Thyroid gland (tissue), 4 donors: ENCODE measurements around the gene PTPDC1. TPM values are rescaled to one million over a fixed set of nuclear protein-coding genes. Genes with fewer than 3 reads are reported as not detected.
"Not testable (repeated sequence)": the region's sequence is repeated elsewhere in the genome, so short reads cannot be mapped to it uniquely, and the experiment has no call there.

Experiments
- DNase-seq, 2 donors: peaks; one replicate each; pipeline ENCODE4 v3.0.0-alpha.2; 2019
- H3K27ac ChIP-seq, 3 donors: fragments of 200-600 bp; sonication (generic); 1 replicate in 2 of 3; 2 replicates in 1 of 3; pipeline ENCODE4 v1.5.1; 2016 to 2019; ENCODE audit warnings: mild to moderate bottlenecking in 1 of 3, moderate library complexity in 1 of 3
- H3K27me3 ChIP-seq: fragments of 200-600 bp; sonication (generic); one replicate; pipeline ENCODE4 v1.5.1; 2019
- H3K36me3 ChIP-seq, 2 donors: fragments of 200-600 bp; sonication (generic); one replicate each; pipeline ENCODE4 v1.5.1; 2016 to 2019
- H3K4me1 ChIP-seq, 2 donors: fragments of 200-600 bp; sonication (generic); one replicate each; pipeline ENCODE4 v1.5.1; 2017 to 2019
- H3K4me3 ChIP-seq, 3 donors: fragments of 200-600 bp; sonication (generic); replicated peaks in 1 of 3; 1 replicate in 2 of 3; 2 replicates in 1 of 3; pipeline ENCODE4 v1.5.1; 2016; ENCODE audit warnings: mild to moderate bottlenecking in 1 of 3
- H3K9me3 ChIP-seq: fragments of 200-600 bp; sonication (generic); one replicate; pipeline ENCODE4 v1.5.1; 2017
- POLR2A ChIP-seq, 2 donors: fragments of 450-650 bp; IDR thresholded peaks; one replicate each; pipeline ENCODE4 v1.6.1; 2017; ENCODE audit warnings: antibody characterized with exemption in 2 of 2, mild to moderate bottlenecking in 2 of 2, moderate library complexity in 1 of 2
- WGBS, 2 donors: methylation state at CpG; one replicate each; pipeline ENCODE4 v1.1.5; 2017; 5-methylcytosine and 5-hydroxymethylcytosine counted together
- intact Hi-C: fragments of 100-400 bp; cut with DNase I; formaldehyde crosslinking; loops from one replicate; pipeline ENCODE4 v1.15.1; 2023
- total RNA-seq, 4 donors: library from RNA; depleted of rRNA; stranded (reverse); fragments of >200 nt; gene quantifications; one replicate each; pipeline ENCODE4 v1.2.3, GENCODE V29; 2016
- TF ChIP-seq, protein P1 (sequence below), 6 experiments: fragments of 200-600 bp in 3 of 6; fragments of 450-650 bp in 3 of 6; sonication (generic) in 3 of 6; IDR thresholded peaks; one replicate each; pipeline ENCODE4 v1.5.1; 2016 to 2019; ENCODE audit warnings: antibody characterized with exemption in 6 of 6, mild to moderate bottlenecking in 2 of 6, inconsistent platforms in 1 of 6, moderate library complexity in 1 of 6

The PTPDC1 gene
- total RNA-seq, 4 donors from 2014 or later = 7.5 to 25.2 (median 10.8) TPM

DNA sequence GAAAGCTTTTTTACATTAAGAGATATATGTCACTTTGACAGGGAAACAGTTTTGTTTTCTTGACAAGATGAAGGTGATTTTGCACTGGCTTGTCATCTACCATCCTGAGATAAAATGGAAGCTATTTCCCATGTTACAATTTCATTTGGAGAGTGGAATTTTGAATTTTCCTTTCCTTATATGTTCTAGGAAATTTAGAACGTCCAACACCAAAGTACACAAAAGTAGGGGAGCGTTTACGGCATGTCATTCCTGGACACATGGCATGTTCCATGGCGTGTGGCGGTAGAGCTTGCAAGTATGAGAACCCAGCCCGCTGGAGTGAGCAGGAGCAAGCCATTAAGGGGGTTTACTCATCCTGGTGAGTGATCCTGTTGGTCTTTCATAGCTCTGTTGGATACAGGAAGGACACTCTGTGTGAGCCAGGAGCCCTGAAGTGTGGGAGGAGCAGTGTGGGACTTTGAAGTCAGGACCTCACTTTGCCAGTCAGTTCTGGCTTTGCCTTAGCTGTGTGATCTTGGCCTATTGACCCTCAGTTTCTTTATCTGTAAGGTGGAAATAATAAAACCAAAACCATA, 887 bp downstream of the PTPDC1 start:
- WGBS, 2 donors = 90% methylated on average over 6 of the region's 6 CpGs
- Histone ChIP-seq H3K36me3 (no peaks in the 10 kb centered on the region), H3K9me3 (no peaks in the 10 kb centered on the region), H3K4me1 (peaks cover 37 to 43% of the 10 kb centered on the region in 2 donors), H3K27ac (no peak overlapping the region), H3K4me3 (no peak overlapping the region), H3K27me3 (no peaks in the 10 kb centered on the region)
- DNase-seq = peak; percentile 28 to 29
- TF ChIP-seq, protein P1, sequence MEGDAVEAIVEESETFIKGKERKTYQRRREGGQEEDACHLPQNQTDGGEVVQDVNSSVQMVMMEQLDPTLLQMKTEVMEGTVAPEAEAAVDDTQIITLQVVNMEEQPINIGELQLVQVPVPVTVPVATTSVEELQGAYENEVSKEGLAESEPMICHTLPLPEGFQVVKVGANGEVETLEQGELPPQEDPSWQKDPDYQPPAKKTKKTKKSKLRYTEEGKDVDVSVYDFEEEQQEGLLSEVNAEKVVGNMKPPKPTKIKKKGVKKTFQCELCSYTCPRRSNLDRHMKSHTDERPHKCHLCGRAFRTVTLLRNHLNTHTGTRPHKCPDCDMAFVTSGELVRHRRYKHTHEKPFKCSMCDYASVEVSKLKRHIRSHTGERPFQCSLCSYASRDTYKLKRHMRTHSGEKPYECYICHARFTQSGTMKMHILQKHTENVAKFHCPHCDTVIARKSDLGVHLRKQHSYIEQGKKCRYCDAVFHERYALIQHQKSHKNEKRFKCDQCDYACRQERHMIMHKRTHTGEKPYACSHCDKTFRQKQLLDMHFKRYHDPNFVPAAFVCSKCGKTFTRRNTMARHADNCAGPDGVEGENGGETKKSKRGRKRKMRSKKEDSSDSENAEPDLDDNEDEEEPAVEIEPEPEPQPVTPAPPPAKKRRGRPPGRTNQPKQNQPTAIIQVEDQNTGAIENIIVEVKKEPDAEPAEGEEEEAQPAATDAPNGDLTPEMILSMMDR (IDR thresholded peaks at IDR 0.05) = no peak
- TF ChIP-seq POLR2A (IDR thresholded peaks at IDR 0.05) = no peak
- intact Hi-C loops = no loop called here

DNA sequence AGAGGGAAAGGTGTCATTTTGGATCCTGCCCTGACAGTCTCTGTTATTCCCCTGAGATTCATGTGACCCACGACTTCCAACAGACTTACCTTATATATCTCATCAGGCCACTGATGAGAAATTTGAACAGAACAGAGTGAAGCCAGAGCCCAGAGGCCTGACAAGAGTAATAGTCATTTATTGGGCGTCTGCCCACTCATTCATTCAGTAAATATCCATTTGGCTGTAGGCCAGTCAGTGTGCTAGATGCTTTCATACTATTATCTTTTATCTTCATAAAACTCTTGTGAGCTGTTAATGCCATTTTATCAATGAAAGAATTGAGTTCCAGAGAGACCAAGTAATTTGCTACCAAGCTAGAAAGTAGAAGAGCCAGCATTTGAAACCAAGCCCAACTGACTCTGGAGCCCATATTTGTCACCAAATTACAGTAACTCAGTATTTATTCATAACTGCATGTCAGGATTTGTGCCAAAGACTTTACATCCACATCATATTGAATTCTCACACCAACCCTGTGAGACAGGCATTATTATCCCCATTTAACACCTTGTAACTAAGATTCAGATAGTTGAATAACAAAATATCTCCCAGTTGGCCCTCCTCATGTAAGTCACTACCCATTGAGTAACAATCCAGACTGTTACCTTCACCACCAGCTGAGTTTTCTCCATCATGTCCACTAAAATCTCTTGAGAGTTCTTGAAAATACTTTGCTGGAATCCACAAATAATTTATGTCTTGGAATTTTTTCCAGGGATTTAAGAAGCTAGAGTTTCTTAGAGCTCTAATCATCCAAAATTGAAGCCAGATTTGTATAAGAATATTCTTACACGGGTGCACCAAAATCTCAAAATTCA, 2.5 kb downstream of the PTPDC1 start:
- intact Hi-C loops = no loop called here
- H3K27me3 ChIP-seq = no peaks in the 10 kb centered on the region
- H3K36me3 ChIP-seq = no peaks in the 10 kb centered on the region
- H3K4me3 ChIP-seq = no peak overlapping the region
- H3K4me1 ChIP-seq = peaks cover 26 to 30% of the 10 kb centered on the region in 2 donors
- no peaks in the 10 kb centered on the region for H3K9me3 ChIP-seq
- no peak overlapping the region for H3K27ac ChIP-seq
- no peak for TF ChIP-seq POLR2A (IDR thresholded peaks at IDR 0.05)
- TF ChIP-seq, protein P1 (IDR thresholded peaks at IDR 0.05) = no peak
- no peak for DNase-seq
- WGBS, 2 donors = 65 to 72% methylated on average over 3 of the region's 3 CpGs

- H3K4me3 ChIP-seq, intact Hi-C loops, H3K4me1 ChIP-seq, DNase-seq, H3K27ac ChIP-seq, H3K27me3 ChIP-seq, H3K36me3 ChIP-seq, H3K9me3 ChIP-seq: not testable (repeated sequence)
- 88 to 96% methylated on average over 21 to 23 of the region's 33 CpGs for WGBS, 2 donors
These were observed 10.2 kb downstream of the PTPDC1 start for GRCh38 chr9:94094219-94095145.

- 92 to 96% methylated on average over 9 of the region's 9 CpGs for WGBS, 2 donors
- H3K27me3 ChIP-seq = no peaks in the 10 kb centered on the region
- no peaks in the 10 kb centered on the region for H3K36me3 ChIP-seq
- TF ChIP-seq, protein P1 (IDR thresholded peaks at IDR 0.05) = no peak
- no peak for TF ChIP-seq POLR2A (IDR thresholded peaks at IDR 0.05)
- no peaks in the 10 kb centered on the region for H3K9me3 ChIP-seq
- no peaks in the 10 kb centered on the region for H3K4me1 ChIP-seq
- H3K4me3 ChIP-seq = no peak overlapping the region
- intact Hi-C loops = no loop called here
- DNase-seq = no peak
- no peak overlapping the region for H3K27ac ChIP-seq
These were observed 12.7 kb downstream of the PTPDC1 start for GRCh38 chr9:94096819-94097577.
